HEK293 (cell line): ENCODE data around the gene SLC39A12.

Source experiments
- CTCF ChIA-PET: fragments of 350-600 bp; formaldehyde crosslinking; extraction: SDS; loops from one replicate; lab custom pipeline; 2021; ENCODE audit warnings: antibody characterized with exemption; lab: Yijun Ruan, JAX
- POLR2A ChIA-PET: fragments of 300-600 bp; formaldehyde crosslinking; extraction: SDS; loops from one replicate; lab custom pipeline; 2020; ENCODE audit warnings: antibody characterized with exemption, inconsistent platforms; lab: Yijun Ruan, JAX
- H3K27ac ChIP-seq: fragments of 200-500 bp; sonication (Bioruptor generic); 2 replicates; pipeline ENCODE4 v1.5.1; 2014; ENCODE audit warnings: low read depth, low read length, control low read depth, inconsistent platforms; ENCODE audit errors: extremely low read depth
- H3K36me3 ChIP-seq, 2 experiments: fragments of 200-500 bp in 1 of 2; sonication (Bioruptor generic) in 1 of 2; 1 replicate in 1 of 2; 2 replicates in 1 of 2; pipeline ENCODE4 v1.5.1; 2014 to 2017; ENCODE audit warnings: inconsistent platforms in 2 of 2, low read length in 2 of 2; ENCODE audit not compliant: control insufficient read depth in 2 of 2, insufficient read depth in 1 of 2
- H3K4me1 ChIP-seq: fragments of 200-500 bp; sonication (Bioruptor generic); 2 replicates; pipeline ENCODE4 v1.5.1; 2014; ENCODE audit warnings: mild to moderate bottlenecking, low read length, inconsistent platforms; ENCODE audit not compliant: control insufficient read depth, insufficient read depth
- H3K4me3 ChIP-seq: 2 replicates; pipeline ENCODE4 v1.5.1; 2011; ENCODE audit warnings: low read depth, mild to moderate bottlenecking, control low read depth, low read length, moderate library complexity
- H3K9me3 ChIP-seq: fragments of 200-500 bp; sonication (Bioruptor generic); 2 replicates; pipeline ENCODE4 v1.5.1; 2014; ENCODE audit warnings: low read depth, low read length, inconsistent platforms; ENCODE audit not compliant: control insufficient read depth, insufficient read depth
- BCL11A ChIP-seq: fragments of 450-650 bp; formaldehyde crosslinking; IDR thresholded peaks from 2 replicates; pipeline ENCODE4 v1.5.1; 2016; ENCODE audit warnings: low read depth, missing biosample characterization, missing genetic modification characterization
- GFI1B ChIP-seq: fragments of 450-650 bp; formaldehyde crosslinking; IDR thresholded peaks from 2 replicates; pipeline ENCODE4 v1.5.1; 2016; ENCODE audit warnings: missing biosample characterization, missing genetic modification characterization
- GLIS2 ChIP-seq: fragments of 450-650 bp; formaldehyde crosslinking; IDR thresholded peaks from 2 replicates; pipeline ENCODE4 v1.5.1; 2016; ENCODE audit warnings: missing biosample characterization, missing genetic modification characterization
- HOXD13 ChIP-seq: sonication (generic); formaldehyde crosslinking; IDR thresholded peaks from 2 replicates; pipeline ENCODE4 v1.8.0; 2022; ENCODE audit warnings: missing genetic modification reagents, borderline replicate concordance
- PRDM10 ChIP-seq: fragments of 450-650 bp; formaldehyde crosslinking; IDR thresholded peaks from 2 replicates; pipeline ENCODE4 v1.5.1; 2016; ENCODE audit warnings: missing biosample characterization, missing genetic modification characterization
- PRDM4 ChIP-seq: fragments of 450-650 bp; formaldehyde crosslinking; IDR thresholded peaks from 2 replicates; pipeline ENCODE4 v1.5.1; 2017; ENCODE audit warnings: missing biosample characterization, missing genetic modification characterization
- REPIN1 ChIP-seq: fragments of 450-650 bp; formaldehyde crosslinking; IDR thresholded peaks from 2 replicates; pipeline ENCODE4 v1.5.1; 2017; ENCODE audit warnings: missing biosample characterization, missing genetic modification characterization, low read depth
- SCRT1 ChIP-seq: fragments of 450-650 bp; formaldehyde crosslinking; IDR thresholded peaks from 2 replicates; pipeline ENCODE4 v1.5.1; 2016; ENCODE audit warnings: missing biosample characterization, missing genetic modification characterization, borderline replicate concordance
- SP7 ChIP-seq: fragments of 450-650 bp; formaldehyde crosslinking; IDR thresholded peaks from 2 replicates; pipeline ENCODE4 v1.5.1; 2016; ENCODE audit warnings: missing biosample characterization, missing genetic modification characterization
- TRIM28 ChIP-seq: IDR thresholded peaks from 2 replicates; pipeline ENCODE4 v1.6.1; 2011; ENCODE audit warnings: low read length, control low read depth, borderline replicate concordance
- ZBTB44 ChIP-seq: fragments of 450-650 bp; IDR thresholded peaks from 2 replicates; pipeline ENCODE4 v1.5.1; 2018; ENCODE audit warnings: missing biosample characterization, mild to moderate bottlenecking, missing genetic modification characterization
- ZNF157 ChIP-seq: fragments of 450-650 bp; formaldehyde crosslinking; IDR thresholded peaks from 2 replicates; pipeline ENCODE4 v1.5.1; 2016; ENCODE audit warnings: missing biosample characterization, missing genetic modification characterization
- ZNF16 ChIP-seq: fragments of 450-650 bp; formaldehyde crosslinking; IDR thresholded peaks from 2 replicates; pipeline ENCODE4 v1.5.1; 2016; ENCODE audit warnings: low read depth, missing biosample characterization, missing genetic modification characterization
- ZNF37A ChIP-seq: fragments of 450-650 bp; IDR thresholded peaks from 2 replicates; pipeline ENCODE4 v1.5.1; 2018; ENCODE audit warnings: missing biosample characterization, missing genetic modification characterization
- ZNF426 ChIP-seq: fragments of 450-650 bp; formaldehyde crosslinking; IDR thresholded peaks from 2 replicates; pipeline ENCODE4 v1.5.1; 2017; ENCODE audit warnings: missing biosample characterization, missing genetic modification characterization, mild to moderate bottlenecking, inconsistent platforms, moderate library complexity
- ZNF549 ChIP-seq: fragments of 450-650 bp; IDR thresholded peaks from 2 replicates; pipeline ENCODE4 v1.5.1; 2018; ENCODE audit warnings: missing biosample characterization, missing genetic modification characterization, mild to moderate bottlenecking, inconsistent platforms, moderate library complexity
- ZNF560 ChIP-seq: fragments of 450-650 bp; formaldehyde crosslinking; IDR thresholded peaks from 2 replicates; pipeline ENCODE4 v1.5.1; 2017; ENCODE audit warnings: missing biosample characterization, missing genetic modification characterization, borderline replicate concordance
- ZNF585B ChIP-seq: fragments of 450-650 bp; formaldehyde crosslinking; IDR thresholded peaks from 2 replicates; pipeline ENCODE4 v1.5.1; 2016; ENCODE audit warnings: missing biosample characterization, missing genetic modification characterization
- ZNF670 ChIP-seq: fragments of 450-650 bp; formaldehyde crosslinking; IDR thresholded peaks from 2 replicates; pipeline ENCODE4 v1.5.1; 2016; ENCODE audit warnings: missing biosample characterization, missing genetic modification characterization, low read depth
- ZNF768 ChIP-seq: fragments of 450-650 bp; formaldehyde crosslinking; IDR thresholded peaks from 2 replicates; pipeline ENCODE4 v1.5.1; 2018; ENCODE audit warnings: missing biosample characterization, mild to moderate bottlenecking, missing genetic modification characterization

Gene SLC39A12

GRCh38 chr10:17974505-17974904, 22.8 kb downstream of the SLC39A12 start:
- no peak overlapping the region for H3K4me3 ChIP-seq
- H3K27ac ChIP-seq: no peak overlapping the region
- no peaks in the 10 kb centered on the region for H3K4me1 ChIP-seq
- no peak for TF ChIP-seq TRIM28
- no peak for TF ChIP-seq PRDM10 (tag by site-specific recombination)
- TF ChIP-seq ZNF16 (tag by site-specific recombination): no peak
- no peak for TF ChIP-seq ZNF157 (tag by site-specific recombination)
- TF ChIP-seq ZNF585B (tag by site-specific recombination): no peak
- no peak for TF ChIP-seq GLIS2 (tag by site-specific recombination)
- no peak for TF ChIP-seq ZNF670 (tag by site-specific recombination)
- TF ChIP-seq BCL11A (tag by site-specific recombination): no peak
- TF ChIP-seq ZBTB44 (tag by site-specific recombination): no peak
- no peak for TF ChIP-seq PRDM4
- no peak for TF ChIP-seq ZNF560 (tag by site-specific recombination)
- no peak for TF ChIP-seq ZNF426 (tag by site-specific recombination)
- no peak for TF ChIP-seq GFI1B
- no peak for TF ChIP-seq HOXD13
- no peak for TF ChIP-seq REPIN1 (tag by site-specific recombination)
- TF ChIP-seq ZNF768 (tag by site-specific recombination): no peak
- TF ChIP-seq SCRT1 (tag by site-specific recombination): no peak
- no peak for TF ChIP-seq ZNF37A (tag by site-specific recombination)
- TF ChIP-seq ZNF549 (tag by site-specific recombination): no peak
- TF ChIP-seq SP7 (tag by site-specific recombination): no peak
- TF ChIP-seq, all 188 proteins: peak for 0
- Histone ChIP-seq H3K9me3 (no peaks in the 10 kb centered on the region), H3K36me3 (no peaks in the 10 kb centered on the region)
- CTCF ChIA-PET: no interaction called here
- POLR2A ChIA-PET: no interaction called here
